ENCODE results near the gene RAB11B. TPM values are rescaled to one million over a fixed set of nuclear protein-coding genes. Genes with fewer than 3 reads are reported as not detected.

Gene RAB11B
- total RNA-seq, 4 donors from 2014 or later = 76.2 to 181 (median 151) TPM

DNA sequence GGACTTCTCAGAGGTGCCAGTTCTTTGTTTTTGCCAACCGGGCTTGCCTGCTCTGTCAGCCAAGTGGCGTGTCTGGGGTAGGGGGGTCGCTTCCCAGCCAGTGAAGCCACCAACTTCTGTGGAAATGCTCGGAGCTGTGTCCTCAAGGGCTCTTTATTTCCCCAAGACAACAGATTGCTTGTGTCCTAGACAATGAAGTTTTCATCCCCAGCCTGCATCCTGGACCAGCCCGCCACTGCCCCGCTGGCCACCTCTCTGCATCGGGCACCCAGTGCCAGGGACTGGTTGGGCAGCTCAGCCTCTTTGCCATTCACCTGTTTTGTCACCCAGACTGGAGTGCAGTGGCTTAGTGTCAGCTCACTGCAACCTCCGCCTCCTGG, 3.7 kb downstream of the RAB11B start:
- H3K9me3 ChIP-seq = no peaks in the 10 kb centered on the region
- peaks cover 0 to 5% (median 0%) of the 10 kb centered on the region in 3 donors for H3K36me3 ChIP-seq
- no peak for TF ChIP-seq POLR2A (IDR thresholded peaks at IDR 0.05)
- TF ChIP-seq, protein P1, sequence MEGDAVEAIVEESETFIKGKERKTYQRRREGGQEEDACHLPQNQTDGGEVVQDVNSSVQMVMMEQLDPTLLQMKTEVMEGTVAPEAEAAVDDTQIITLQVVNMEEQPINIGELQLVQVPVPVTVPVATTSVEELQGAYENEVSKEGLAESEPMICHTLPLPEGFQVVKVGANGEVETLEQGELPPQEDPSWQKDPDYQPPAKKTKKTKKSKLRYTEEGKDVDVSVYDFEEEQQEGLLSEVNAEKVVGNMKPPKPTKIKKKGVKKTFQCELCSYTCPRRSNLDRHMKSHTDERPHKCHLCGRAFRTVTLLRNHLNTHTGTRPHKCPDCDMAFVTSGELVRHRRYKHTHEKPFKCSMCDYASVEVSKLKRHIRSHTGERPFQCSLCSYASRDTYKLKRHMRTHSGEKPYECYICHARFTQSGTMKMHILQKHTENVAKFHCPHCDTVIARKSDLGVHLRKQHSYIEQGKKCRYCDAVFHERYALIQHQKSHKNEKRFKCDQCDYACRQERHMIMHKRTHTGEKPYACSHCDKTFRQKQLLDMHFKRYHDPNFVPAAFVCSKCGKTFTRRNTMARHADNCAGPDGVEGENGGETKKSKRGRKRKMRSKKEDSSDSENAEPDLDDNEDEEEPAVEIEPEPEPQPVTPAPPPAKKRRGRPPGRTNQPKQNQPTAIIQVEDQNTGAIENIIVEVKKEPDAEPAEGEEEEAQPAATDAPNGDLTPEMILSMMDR (IDR thresholded peaks at IDR 0.05) = no peak
- H3K27me3 ChIP-seq = no peaks in the 10 kb centered on the region
- no peak overlapping the region for H3K4me3 ChIP-seq
- no peak for DNase-seq
- peaks cover 0 to 66% (median 5%) of the 10 kb centered on the region in 4 donors for H3K4me1 ChIP-seq
- H3K27ac ChIP-seq = peak overlapping the region in 2 of 4 donors; percentile 26 to 59

DNA sequence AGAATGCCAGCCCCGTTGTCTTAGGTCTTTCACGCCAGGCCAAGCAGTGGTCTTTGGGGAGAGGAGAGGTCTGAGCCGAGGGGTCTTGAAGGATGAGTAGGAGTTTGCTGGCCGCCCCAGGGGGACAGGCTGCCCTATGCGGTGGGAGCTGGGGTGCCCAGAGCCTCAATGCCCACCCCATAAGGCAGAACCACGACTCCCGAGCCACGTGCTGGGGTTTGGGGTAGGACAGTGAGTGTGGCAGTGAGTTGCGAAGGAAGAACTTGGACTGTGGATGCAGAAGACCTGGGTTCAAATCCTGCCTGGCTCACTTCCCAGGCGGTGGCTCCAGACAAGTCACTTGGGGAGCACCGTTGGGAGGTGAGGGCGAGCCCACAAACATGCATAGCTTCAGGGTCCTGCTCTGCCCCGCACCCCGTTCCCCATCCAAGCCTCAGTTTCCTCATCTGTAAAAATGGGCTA, 5.5 kb downstream of the RAB11B start:
- TF ChIP-seq POLR2A (IDR thresholded peaks at IDR 0.05) = no peak
- TF ChIP-seq, protein P1 (IDR thresholded peaks at IDR 0.05) = no peak
- Histone ChIP-seq H3K36me3 (peaks cover 0 to 17% (median 0%) of the 10 kb centered on the region in 3 donors), H3K27me3 (no peaks in the 10 kb centered on the region), H3K27ac (peak overlapping the region in 1 of 4 donors; percentile 59), H3K9me3 (no peaks in the 10 kb centered on the region), H3K4me1 (peaks cover 0 to 61% (median 5%) of the 10 kb centered on the region in 4 donors), H3K4me3 (no peak overlapping the region)
- DNase-seq = no peak

DNA sequence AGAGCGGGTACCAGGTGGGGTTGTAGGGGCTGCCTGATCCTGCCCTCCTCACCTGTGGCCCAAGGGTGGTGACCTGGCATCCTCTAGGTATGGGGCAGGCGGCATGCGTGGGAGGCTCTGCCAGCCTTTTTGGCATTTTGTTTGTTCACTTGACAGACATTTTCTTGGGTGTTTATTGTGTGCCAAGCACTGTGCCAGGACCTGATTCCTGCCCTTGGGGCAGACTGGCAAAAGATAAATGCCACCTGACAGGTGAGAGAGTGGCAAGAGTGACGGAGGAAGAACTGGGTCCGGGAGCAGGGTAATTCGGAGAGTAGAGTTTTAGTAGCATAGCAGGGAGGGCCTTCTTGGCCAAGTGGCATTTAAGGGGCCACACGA, 6.0 kb downstream of the RAB11B start:
- Histone ChIP-seq H3K4me3 (no peak overlapping the region), H3K27me3 (no peaks in the 10 kb centered on the region), H3K27ac (no peak overlapping the region), H3K9me3 (no peaks in the 10 kb centered on the region), H3K4me1 (peaks cover 0 to 57% (median 3%) of the 10 kb centered on the region in 4 donors), H3K36me3 (peaks cover 0 to 19% (median 0%) of the 10 kb centered on the region in 3 donors)
- DNase-seq = no peak
- TF ChIP-seq, protein P1 (IDR thresholded peaks at IDR 0.05) = no peak

DNA sequence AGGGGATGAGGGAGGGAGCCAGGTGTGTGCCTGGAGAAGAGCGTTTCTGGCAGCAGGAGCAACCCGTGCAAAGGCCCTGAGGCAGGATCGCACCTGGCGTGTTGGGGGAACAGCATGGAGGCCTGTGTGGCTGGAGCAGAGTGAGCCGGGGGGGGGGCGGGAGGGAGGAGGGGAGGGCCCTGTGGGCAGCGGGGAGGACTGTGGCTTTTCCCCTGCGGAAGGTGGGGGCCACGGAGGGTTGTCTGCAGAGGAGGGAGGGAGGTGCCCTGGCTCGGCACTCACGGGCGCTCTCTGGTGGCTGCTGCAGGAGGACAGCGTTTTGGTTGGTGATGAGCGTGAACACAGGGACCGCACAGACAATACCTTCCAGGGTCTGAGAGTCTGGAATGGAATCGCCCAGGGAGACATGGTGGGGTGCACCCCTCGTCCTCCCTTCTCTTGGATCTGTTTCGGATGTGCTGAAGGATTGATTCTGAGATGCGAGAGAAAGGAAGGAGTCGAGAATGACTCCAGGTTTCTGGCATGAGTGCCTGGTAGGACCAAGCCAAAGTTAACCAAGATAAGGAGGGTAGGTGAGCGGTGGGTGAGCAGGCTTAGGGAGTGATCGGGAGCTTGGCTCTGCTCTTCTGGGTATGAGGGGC, 6.5 kb downstream of the RAB11B start:
- H3K9me3 ChIP-seq = no peaks in the 10 kb centered on the region
- no peak for TF ChIP-seq POLR2A (IDR thresholded peaks at IDR 0.05)
- TF ChIP-seq, protein P1 (IDR thresholded peaks at IDR 0.05) = peak in 4 of 6 experiments; percentile 52 to 58 (median 57)
- H3K4me1 ChIP-seq = peaks cover 0 to 52% (median 2%) of the 10 kb centered on the region in 4 donors
- no peak overlapping the region for H3K27ac ChIP-seq
- no peak overlapping the region for H3K4me3 ChIP-seq
- peak; percentile 53 to 84 (median 76) for DNase-seq
- H3K36me3 ChIP-seq = peaks cover 0 to 19% (median 0%) of the 10 kb centered on the region in 3 donors
- no peaks in the 10 kb centered on the region for H3K27me3 ChIP-seq

DNA sequence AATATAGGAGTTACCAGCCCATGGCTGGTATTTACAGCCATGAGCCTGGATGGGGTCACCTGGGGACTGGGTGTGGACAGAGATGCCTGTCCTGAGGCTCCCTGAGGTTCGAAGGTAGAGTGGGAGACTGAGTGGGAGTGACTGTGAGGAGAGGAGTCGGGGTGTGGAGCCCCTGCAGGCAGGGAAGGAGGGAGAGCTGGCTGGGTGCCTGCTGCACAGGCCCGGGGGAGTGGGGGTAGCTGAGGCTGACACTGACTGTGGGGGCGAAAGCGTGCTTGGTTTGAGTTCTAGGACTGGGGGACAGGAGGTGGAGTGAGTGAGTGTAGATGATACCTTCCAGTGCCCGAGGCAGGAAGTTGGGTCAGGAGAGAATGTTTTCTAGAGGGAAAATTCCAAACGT, 7.1 kb downstream of the RAB11B start:
- Histone ChIP-seq H3K4me1 (peaks cover 0 to 46% (median 2%) of the 10 kb centered on the region in 4 donors), H3K9me3 (no peaks in the 10 kb centered on the region), H3K27me3 (no peaks in the 10 kb centered on the region), H3K27ac (no peak overlapping the region), H3K4me3 (no peak overlapping the region), H3K36me3 (peaks cover 0 to 25% (median 0%) of the 10 kb centered on the region in 3 donors)
- peak in 1 of 3 donors; percentile 42 for DNase-seq
- no peak for TF ChIP-seq POLR2A (IDR thresholded peaks at IDR 0.05)
- TF ChIP-seq, protein P1 (IDR thresholded peaks at IDR 0.05) = no peak

Data from Peyer's patch (tissue), 4 donors.